DOHH2 (cell line): ENCODE results near the gene CYP27B1.

Experiments used
- H3F3A ChIP-seq: fragments of 200-600 bp; sonication (generic), shearing (Covaris generic); 2 replicates; pipeline ENCODE4 v1.6.0; 2016; ENCODE audit warnings: antibody characterized with exemption, mild to moderate bottlenecking; ENCODE audit not compliant: control insufficient read depth, insufficient read depth
- H3K27ac ChIP-seq: fragments of 200-600 bp; sonication (generic); 2 replicates; pipeline ENCODE4 v1.5.1; 2014; ENCODE audit warnings: low read depth, mild to moderate bottlenecking, low read length, moderate library complexity
- H3K27me3 ChIP-seq: fragments of 200-600 bp; sonication (generic); 2 replicates; pipeline ENCODE4 v1.6.1; 2014; ENCODE audit warnings: mild to moderate bottlenecking, low read length, mixed read lengths; ENCODE audit not compliant: control insufficient read depth
- H3K36me3 ChIP-seq: fragments of 200-600 bp; sonication (generic); 2 replicates; pipeline ENCODE4 v1.6.1; 2014; ENCODE audit warnings: mild to moderate bottlenecking, low read length, moderate library complexity, mixed read lengths; ENCODE audit not compliant: control insufficient read depth
- H3K4me1 ChIP-seq: fragments of 200-600 bp; sonication (generic); 2 replicates; pipeline ENCODE4 v1.6.1; 2014; ENCODE audit warnings: mild to moderate bottlenecking, low read length, mixed read lengths; ENCODE audit not compliant: control insufficient read depth
- H3K4me2 ChIP-seq: fragments of 200-600 bp; sonication (generic); 2 replicates; pipeline ENCODE4 v1.6.0; 2014; ENCODE audit warnings: mild to moderate bottlenecking, low read length, moderate library complexity
- H3K4me3 ChIP-seq: fragments of 200-600 bp; sonication (generic); 2 replicates; pipeline ENCODE4 v1.5.1; 2014; ENCODE audit warnings: mild to moderate bottlenecking, low read length, mixed read lengths
- H3K79me2 ChIP-seq: fragments of 200-600 bp; sonication (generic); 2 replicates; pipeline ENCODE4 v1.6.1; 2014; ENCODE audit warnings: mild to moderate bottlenecking, low read length, mixed read lengths; ENCODE audit not compliant: control insufficient read depth
- H3K9me2 ChIP-seq: fragments of 200-600 bp; sonication (generic); replicated peaks from 2 replicates; pipeline ENCODE4 v1.6.1; 2014; ENCODE audit warnings: mild to moderate bottlenecking, low read length, mixed read lengths; ENCODE audit not compliant: control insufficient read depth
- H3K9me3 ChIP-seq: fragments of 200-600 bp; sonication (generic); 2 replicates; pipeline ENCODE4 v1.6.1; 2014; ENCODE audit warnings: antibody characterized with exemption, low read length, mixed read lengths; ENCODE audit not compliant: control insufficient read depth, insufficient read depth
- H4K20me1 ChIP-seq: fragments of 200-600 bp; sonication (generic); 2 replicates; pipeline ENCODE4 v1.6.0; 2014; ENCODE audit warnings: low read depth, mild to moderate bottlenecking, antibody characterized with exemption, low read length, moderate library complexity; ENCODE audit not compliant: control insufficient read depth, insufficient read depth
- CTCF ChIP-seq: fragments of 200-600 bp; sonication (generic); IDR thresholded peaks from one replicate; pipeline ENCODE4 v1.5.1; 2014; ENCODE audit warnings: antibody characterized with exemption, mild to moderate bottlenecking, low read depth, low read length; ENCODE audit not compliant: poor library complexity, severe bottlenecking
- EZH2phosphoT487 ChIP-seq: fragments of 200-600 bp; sonication (generic); IDR thresholded peaks from 2 replicates; pipeline ENCODE4 v1.6.1; 2017; ENCODE audit warnings: borderline replicate concordance, mild to moderate bottlenecking, antibody characterized with exemption, low read length, moderate library complexity, mixed read lengths

The CYP27B1 gene

GRCh38 chr12:57810450-57810849 is 43.6 kb upstream of the CYP27B1 start:
- Histone ChIP-seq H3F3A (no peaks in the 10 kb centered on the region), H3K9me3 (no peaks in the 10 kb centered on the region), H3K27ac (no peak overlapping the region), H3K36me3 (no peaks in the 10 kb centered on the region), H3K4me2 (no peak overlapping the region), H3K9me2 (no peaks in the 10 kb centered on the region), H3K4me1 (no peaks in the 10 kb centered on the region), H4K20me1 (no peaks in the 10 kb centered on the region), H3K4me3 (no peak overlapping the region), H3K79me2 (no peaks in the 10 kb centered on the region), H3K27me3 (no peaks in the 10 kb centered on the region)
- TF ChIP-seq CTCF (no peak), EZH2phosphoT487 (no peak)

- Histone ChIP-seq H3K9me3 (no peaks in the 10 kb centered on the region), H3F3A (no peaks in the 10 kb centered on the region), H3K4me3 (no peak overlapping the region), H4K20me1 (no peaks in the 10 kb centered on the region), H3K9me2 (no peaks in the 10 kb centered on the region), H3K4me1 (no peaks in the 10 kb centered on the region), H3K36me3 (no peaks in the 10 kb centered on the region), H3K27ac (no peak overlapping the region), H3K4me2 (no peak overlapping the region), H3K79me2 (no peaks in the 10 kb centered on the region), H3K27me3 (no peaks in the 10 kb centered on the region)
- TF ChIP-seq CTCF (no peak), EZH2phosphoT487 (no peak)
Measured at GRCh38 chr12:57809425-57809824, 42.5 kb upstream of the CYP27B1 start.

- H3K36me3 ChIP-seq, result no peaks in the 10 kb centered on the region
- no peak for TF ChIP-seq EZH2phosphoT487
- TF ChIP-seq CTCF, result no peak
- no peaks in the 10 kb centered on the region for H3K27me3 ChIP-seq
Measured at GRCh38 chr12:57808351-57808750, 41.5 kb upstream of the CYP27B1 start.

GRCh38 chr12:57807285-57807684 is 40.4 kb upstream of the CYP27B1 start:
- Histone ChIP-seq H3K9me2 (no peaks in the 10 kb centered on the region), H3F3A (no peaks in the 10 kb centered on the region), H3K4me2 (no peak overlapping the region), H3K4me1 (no peaks in the 10 kb centered on the region), H3K36me3 (no peaks in the 10 kb centered on the region), H3K9me3 (no peaks in the 10 kb centered on the region), H3K27ac (no peak overlapping the region), H3K79me2 (no peaks in the 10 kb centered on the region), H4K20me1 (no peaks in the 10 kb centered on the region), H3K4me3 (no peak overlapping the region), H3K27me3 (no peaks in the 10 kb centered on the region)
- TF ChIP-seq EZH2phosphoT487, result no peak
- TF ChIP-seq CTCF, result no peak

More at GRCh38 chr12:57808351-57808750, 41.5 kb upstream of the CYP27B1 start:
- Histone ChIP-seq H3K27ac (no peak overlapping the region), H4K20me1 (no peaks in the 10 kb centered on the region), H3K9me2 (no peaks in the 10 kb centered on the region), H3K4me1 (no peaks in the 10 kb centered on the region), H3F3A (no peaks in the 10 kb centered on the region), H3K79me2 (no peaks in the 10 kb centered on the region), H3K4me2 (no peak overlapping the region), H3K9me3 (no peaks in the 10 kb centered on the region), H3K4me3 (no peak overlapping the region)
